SK-N-SH (cell line): ENCODE measurements around the gene CAPN5. TPM values are rescaled to one million over a fixed set of nuclear protein-coding genes. Genes with fewer than 3 reads are reported as not detected.

Experiments
- CTCF ChIA-PET: fragments of 300-600, 350-600 bp; formaldehyde crosslinking; extraction: SDS; loops from one replicate; lab custom pipeline; 2021; lab: Yijun Ruan, JAX
- POLR2A ChIA-PET: fragments of 350-600 bp; sonication (Branson Sonifier 250); formaldehyde crosslinking; extraction: SDS; loops from one replicate; lab custom pipeline; 2020; ENCODE audit warnings: antibody characterized with exemption, inconsistent platforms; lab: Yijun Ruan, JAX
- DNase-seq: peaks from one replicate; pipeline ENCODE4 v3.0.0; 2012
- H2AFZ ChIP-seq: fragments of 200-600 bp; sonication (generic); 2 replicates; pipeline ENCODE4 v1.8.1; 2016; ENCODE audit warnings: antibody characterized with exemption, mild to moderate bottlenecking, low read depth
- H3F3A ChIP-seq: fragments of 200-600 bp; sonication (generic); replicated peaks from 2 replicates; pipeline ENCODE3; 2016; ENCODE audit warnings: antibody characterized with exemption, mild to moderate bottlenecking; ENCODE audit not compliant: insufficient read depth
- H3K27ac ChIP-seq, 2 experiments: fragments of 200-500 bp in 1 of 2; fragments of 200-600 bp in 1 of 2; sonication (Bioruptor generic) in 1 of 2; sonication (generic), shearing (Covaris generic) in 1 of 2; 2 replicates each; pipeline versions ENCODE4 v1.5.1 to v1.6.1; 2014 to 2016; ENCODE audit warnings: low read depth in 2 of 2, inconsistent platforms in 1 of 2, low read length in 1 of 2, mild to moderate bottlenecking in 1 of 2, mixed read lengths in 1 of 2
- H3K27me3 ChIP-seq: fragments of 200-600 bp; sonication (generic), shearing (Covaris generic); 2 replicates; pipeline ENCODE4 v1.6.1; 2016; ENCODE audit warnings: mixed run types; ENCODE audit not compliant: insufficient read depth
- H3K36me3 ChIP-seq, 2 experiments: fragments of 200-500 bp in 1 of 2; fragments of 200-600 bp in 1 of 2; sonication (Bioruptor generic) in 1 of 2; sonication (generic) in 1 of 2; replicated peaks in 1 of 2; 2 replicates each; pipeline versions ENCODE3 to v1.5.1; 2014 to 2016; ENCODE audit warnings: low read length in 1 of 2, mild to moderate bottlenecking in 1 of 2; ENCODE audit not compliant: insufficient read depth in 2 of 2, control insufficient read depth in 1 of 2
- H3K4me1 ChIP-seq, 2 experiments: fragments of 200-500 bp in 1 of 2; fragments of 200-600 bp in 1 of 2; sonication (Bioruptor generic) in 1 of 2; sonication (generic), shearing (Covaris generic) in 1 of 2; 2 replicates each; pipeline versions ENCODE4 v1.5.1 to v1.6.1; 2014 to 2016; ENCODE audit warnings: low read depth in 1 of 2, low read length in 1 of 2, mixed run types in 1 of 2; ENCODE audit not compliant: insufficient read depth in 2 of 2, control insufficient read depth in 1 of 2
- H3K4me2 ChIP-seq: fragments of 200-600 bp; sonication (generic), shearing (Covaris generic); 2 replicates; pipeline ENCODE4 v1.6.1; 2017; ENCODE audit warnings: mixed run types
- H3K4me3 ChIP-seq, 2 experiments: fragments of 200-500 bp in 1 of 2; fragments of 200-600 bp in 1 of 2; sonication (Bioruptor generic) in 1 of 2; sonication (generic), shearing (Covaris generic) in 1 of 2; 2 replicates each; pipeline versions ENCODE4 v1.5.1 to v1.8.1; 2014 to 2016; ENCODE audit warnings: low read depth in 2 of 2, inconsistent platforms in 1 of 2, low read length in 1 of 2, mild to moderate bottlenecking in 1 of 2, mixed read lengths in 1 of 2, moderate library complexity in 1 of 2
- H3K79me2 ChIP-seq: fragments of 200-600 bp; sonication (generic); 2 replicates; pipeline ENCODE4 v1.8.1; 2017; ENCODE audit warnings: mild to moderate bottlenecking; ENCODE audit not compliant: insufficient read depth
- H3K9ac ChIP-seq: fragments of 200-600 bp; sonication (generic); 2 replicates; pipeline ENCODE4 v1.6.1; 2017; ENCODE audit warnings: mixed run types
- H3K9me2 ChIP-seq: fragments of 200-600 bp; sonication (generic); 2 replicates; pipeline ENCODE4 v1.6.1; 2017; ENCODE audit warnings: mixed run types
- H3K9me3 ChIP-seq: fragments of 200-600 bp; sonication (generic); 2 replicates; pipeline ENCODE4 v1.6.1; 2017; ENCODE audit warnings: mixed run types, mild to moderate bottlenecking, moderate library complexity
- H4K20me1 ChIP-seq: fragments of 200-600 bp; sonication (generic); 2 replicates; pipeline ENCODE4 v1.6.1; 2017; ENCODE audit warnings: mild to moderate bottlenecking, mixed run types; ENCODE audit not compliant: insufficient read depth
- CTCF ChIP-seq: fragments of 200-600 bp; sonication (generic); IDR thresholded peaks from 2 replicates; pipeline ENCODE4 v1.6.1; 2017; ENCODE audit warnings: antibody characterized with exemption, mild to moderate bottlenecking, moderate library complexity
- FOSL2 ChIP-seq: IDR thresholded peaks from 2 replicates; pipeline ENCODE4 v1.4.0; 2012; ENCODE audit warnings: low read depth, mild to moderate bottlenecking, moderate library complexity, borderline replicate concordance
- MEF2A ChIP-seq: IDR thresholded peaks from 2 replicates; pipeline ENCODE4 v1.4.0; 2012; ENCODE audit warnings: low read depth, borderline replicate concordance
- PBX3 ChIP-seq: IDR thresholded peaks from 2 replicates; pipeline ENCODE4; 2012
- RCOR1 ChIP-seq: fragments of 150-350 bp; IDR thresholded peaks from 2 replicates; pipeline ENCODE4 v1.6.1; 2017; ENCODE audit warnings: antibody characterized with exemption, low read length
- RXRA ChIP-seq: IDR thresholded peaks from 2 replicates; pipeline ENCODE4 v1.4.0; 2012; ENCODE audit warnings: low read depth, mild to moderate bottlenecking, borderline replicate concordance
- TEAD4 ChIP-seq: IDR thresholded peaks from 2 replicates; pipeline ENCODE4 v1.4.0; 2012; ENCODE audit warnings: mild to moderate bottlenecking, borderline replicate concordance; ENCODE audit not compliant: insufficient read depth
- WGBS: methylation state at CpG from one replicate; pipeline ENCODE4 v1.1.6; 2017; ENCODE audit warnings: low lambda C conversion rate; 5-methylcytosine and 5-hydroxymethylcytosine counted together
- polyA plus RNA-seq, 3 experiments: library from polyadenylated mRNA; depleted of rRNA; stranded (reverse); fragments of >200 nt; gene quantifications; 2 replicates each; pipeline ENCODE4 v1.2.3, GENCODE V29; 2012

Gene CAPN5
- polyA plus RNA-seq, 1 of the 3 experiments (the other 2 are of a cell fraction) = 33.1 TPM

- TF ChIP-seq CTCF = no peak
Observed at GRCh38 chr11:77103319-77103718, 36.5 kb downstream of the CAPN5 start (continued).

GRCh38 chr11:77104727-77105126 lies 38.0 kb downstream of the CAPN5 start:
- Histone ChIP-seq H3F3A (peaks cover 16% of the 10 kb centered on the region), H3K4me2 (no peak overlapping the region), H3K36me3 (peaks cover 0 to 4% of the 10 kb centered on the region in 2 experiments), H3K9me2 (no peaks in the 10 kb centered on the region), H2AFZ (no peak overlapping the region), H3K9me3 (no peaks in the 10 kb centered on the region), H3K4me3 (no peak overlapping the region), H4K20me1 (no peaks in the 10 kb centered on the region), H3K27me3 (no peaks in the 10 kb centered on the region), H3K9ac (no peak overlapping the region), H3K79me2 (no peaks in the 10 kb centered on the region), H3K4me1 (peaks cover 32% of the 10 kb centered on the region in 2 experiments; a peak in 3 of 4 replicates), H3K27ac (no peak overlapping the region)
- CTCF ChIA-PET = interaction anchor here (1.1 to 8.8 kb wide), 8 partner anchors 9 to 91 kb away, joined by 3 to 78 read pairs (median 8); partner anchors contain the start of gene MYO7A
- POLR2A ChIA-PET = no interaction called here
- WGBS = 93% methylated on average over 7 of the region's 8 CpGs
- DNase-seq = no peak
- TF ChIP-seq RCOR1 = no peak
- no peak for TF ChIP-seq RXRA
- TF ChIP-seq MEF2A = no peak
- no peak for TF ChIP-seq PBX3
- TF ChIP-seq, all 33 proteins: peak for 0

GRCh38 chr11:77106321-77106720 lies 39.5 kb downstream of the CAPN5 start:
- peaks cover 0 to 4% of the 10 kb centered on the region in 2 experiments for H3K36me3 ChIP-seq
- H4K20me1 ChIP-seq = no peaks in the 10 kb centered on the region
- no peak overlapping the region for H3K9ac ChIP-seq
- no peaks in the 10 kb centered on the region for H3K27me3 ChIP-seq
- H2AFZ ChIP-seq = no peak overlapping the region
- CTCF ChIA-PET = interaction anchor here (0.7 to 8.8 kb wide), 8 partner anchors 8 to 186 kb away, joined by 3 to 78 read pairs (median 13); partner anchors contain the start of gene MYO7A
- no peak for DNase-seq
- peaks cover 32 to 41% of the 10 kb centered on the region in 2 experiments; a peak in 3 of 4 replicates for H3K4me1 ChIP-seq
- POLR2A ChIA-PET = interaction anchor here (1.0 kb wide), 1 partner anchor 33 kb away, joined by 3 read pairs; no protein-coding TSS in a partner anchor
- whole genome bisulfite sequencing = 90% methylated on average over 7 of the region's 7 CpGs
- TF ChIP-seq FOSL2 (no peak), TEAD4 (no peak)
- H3F3A ChIP-seq = peaks cover 16% of the 10 kb centered on the region
- no peak overlapping the region for H3K27ac ChIP-seq
- H3K4me3 ChIP-seq = no peak overlapping the region
- H3K9me2 ChIP-seq = no peaks in the 10 kb centered on the region
- no peaks in the 10 kb centered on the region for H3K9me3 ChIP-seq
- peaks cover 10% of the 10 kb centered on the region; the same call in 1 of the 2 replicates for H3K79me2 ChIP-seq
- no peak overlapping the region for H3K4me2 ChIP-seq
